Measurements from ENCODE around the gene USP13. TPM values are rescaled to one million over a fixed set of nuclear protein-coding genes. Genes with fewer than 3 reads are reported as not detected.

Gene USP13
- total RNA-seq = 9.4 and 12.7 TPM in 2 replicates

GRCh38 chr3:179652447-179653095 is at the start of gene USP13:
Gene USP13 (plus strand): TSS chr3:179653040. CDS start chr3:179653226, 186 bp downstream.
- H4K20me1 ChIP-seq (ENCODE audit: insufficient read depth, low read length) = peaks cover 11% of the 10 kb centered on the region
- peaks cover 34% of the 10 kb centered on the region for H3K79me2 ChIP-seq (ENCODE audit: insufficient read depth, low read length)
- no peaks in the 10 kb centered on the region for H3K36me3 ChIP-seq (ENCODE audit: insufficient read depth, low read length)
- peak; percentile 96 for DNase-seq (ENCODE audit: insufficient read length, low spot score, missing footprints)
- H3K9me3 ChIP-seq (ENCODE audit: low read depth, low read length) = no peaks in the 10 kb centered on the region
- peak; percentile 10 for TF ChIP-seq CTCF (IDR thresholded peaks at IDR 0.05; ENCODE audit: extremely low read depth, low read depth, low read length)
- H3K27me3 ChIP-seq (ENCODE audit: insufficient read depth, low read length) = no peaks in the 10 kb centered on the region
- peak within 1 kb of the TSS; percentile 97 for H3K4me2 ChIP-seq (ENCODE audit: insufficient read depth, low read length)
- H3K4me1 ChIP-seq (ENCODE audit: insufficient read depth, low read length) = peaks cover 12% of the 10 kb centered on the region
- H3K4me3 ChIP-seq (ENCODE audit: insufficient read depth, low read length) = peak within 1 kb of the TSS; percentile 89
- peak within 1 kb of the TSS; percentile 96 for H2AFZ ChIP-seq (ENCODE audit: low read length)
- H3K27ac ChIP-seq (ENCODE audit: low read depth, low read length) = peak within 1 kb of the TSS; percentile 80

GRCh38 chr3:179603321-179603720 is 49.5 kb upstream of the USP13 start:
- H3K4me3 ChIP-seq (ENCODE audit: insufficient read depth, low read length) = peak overlapping the region; percentile 90

GRCh38 chr3:179603831-179604230 is 49.0 kb upstream of the USP13 start:
- peaks cover 79% of the 10 kb centered on the region for H3K79me2 ChIP-seq (ENCODE audit: insufficient read depth, low read length)
- no peak for TF ChIP-seq CTCF (IDR thresholded peaks at IDR 0.05; ENCODE audit: extremely low read depth, low read depth, low read length)

More at GRCh38 chr3:179603321-179603720, 49.5 kb upstream of the USP13 start:
- Histone ChIP-seq H3K4me2 (ENCODE audit: insufficient read depth, low read length) (peak overlapping the region; percentile 82), H3K79me2 (ENCODE audit: insufficient read depth, low read length) (peaks cover 76% of the 10 kb centered on the region), H3K4me1 (ENCODE audit: insufficient read depth, low read length) (peaks cover 16% of the 10 kb centered on the region), H3K27ac (ENCODE audit: low read depth, low read length) (peak overlapping the region; percentile 94), H2AFZ (ENCODE audit: low read length) (no peak overlapping the region), H3K36me3 (ENCODE audit: insufficient read depth, low read length) (peaks cover 43% of the 10 kb centered on the region), H3K27me3 (ENCODE audit: insufficient read depth, low read length) (no peaks in the 10 kb centered on the region), H3K9me3 (ENCODE audit: low read depth, low read length) (no peaks in the 10 kb centered on the region), H4K20me1 (ENCODE audit: insufficient read depth, low read length) (peaks cover 3% of the 10 kb centered on the region)
- no peak for DNase-seq (ENCODE audit: insufficient read length, low spot score, missing footprints)
- TF ChIP-seq CTCF (IDR thresholded peaks at IDR 0.05; ENCODE audit: extremely low read depth, low read depth, low read length) = no peak

GRCh38 chr3:179604321-179605078 is 48.3 kb upstream of the USP13 start, which contains the start of the genes MRPL47 and NDUFB5:
Gene MRPL47 (minus strand): TSS chr3:179604638. CDS start chr3:179604624, 14 bp downstream.
Gene NDUFB5 (plus strand): TSS chr3:179604794. CDS start chr3:179604816, 22 bp downstream.
- H3K4me3 ChIP-seq (ENCODE audit: insufficient read depth, low read length) = peak within 1 kb of the TSS; percentile 90
- peaks cover 3% of the 10 kb centered on the region for H4K20me1 ChIP-seq (ENCODE audit: insufficient read depth, low read length)
- H3K79me2 ChIP-seq (ENCODE audit: insufficient read depth, low read length) = peaks cover 82% of the 10 kb centered on the region
- no peak for TF ChIP-seq CTCF (IDR thresholded peaks at IDR 0.05; ENCODE audit: extremely low read depth, low read depth, low read length)
- no peaks in the 10 kb centered on the region for H3K9me3 ChIP-seq (ENCODE audit: low read depth, low read length)
- DNase-seq (ENCODE audit: insufficient read length, low spot score, missing footprints) = peak; percentile 94
- H2AFZ ChIP-seq (ENCODE audit: low read length) = peak within 1 kb of the TSS; percentile 91
- no peaks in the 10 kb centered on the region for H3K27me3 ChIP-seq (ENCODE audit: insufficient read depth, low read length)
- peaks cover 38% of the 10 kb centered on the region for H3K36me3 ChIP-seq (ENCODE audit: insufficient read depth, low read length)
- peak within 1 kb of the TSS; percentile 96 for H3K4me2 ChIP-seq (ENCODE audit: insufficient read depth, low read length)
- peaks cover 16% of the 10 kb centered on the region for H3K4me1 ChIP-seq (ENCODE audit: insufficient read depth, low read length)
- peak within 1 kb of the TSS; percentile 94 for H3K27ac ChIP-seq (ENCODE audit: low read depth, low read length)

More at GRCh38 chr3:179603831-179604230, 49.0 kb upstream of the USP13 start:
- Histone ChIP-seq H3K9me3 (ENCODE audit: low read depth, low read length) (no peaks in the 10 kb centered on the region), H3K4me3 (ENCODE audit: insufficient read depth, low read length) (peak overlapping the region; percentile 90), H3K36me3 (ENCODE audit: insufficient read depth, low read length) (peaks cover 42% of the 10 kb centered on the region), H3K27me3 (ENCODE audit: insufficient read depth, low read length) (no peaks in the 10 kb centered on the region), H3K27ac (ENCODE audit: low read depth, low read length) (peak overlapping the region; percentile 94), H3K4me2 (ENCODE audit: insufficient read depth, low read length) (peak overlapping the region; percentile 82), H2AFZ (ENCODE audit: low read length) (peak overlapping the region; percentile 91), H4K20me1 (ENCODE audit: insufficient read depth, low read length) (peaks cover 3% of the 10 kb centered on the region), H3K4me1 (ENCODE audit: insufficient read depth, low read length) (peaks cover 16% of the 10 kb centered on the region)
- DNase-seq (ENCODE audit: insufficient read length, low spot score, missing footprints) = no peak
